ENCODE measurements around the gene ZNF280D.
"Not testable (repeated sequence)": the region's sequence is repeated elsewhere in the genome, so short reads cannot be mapped to it uniquely, and the experiment has no call there.

ZNF280D gene

DNA sequence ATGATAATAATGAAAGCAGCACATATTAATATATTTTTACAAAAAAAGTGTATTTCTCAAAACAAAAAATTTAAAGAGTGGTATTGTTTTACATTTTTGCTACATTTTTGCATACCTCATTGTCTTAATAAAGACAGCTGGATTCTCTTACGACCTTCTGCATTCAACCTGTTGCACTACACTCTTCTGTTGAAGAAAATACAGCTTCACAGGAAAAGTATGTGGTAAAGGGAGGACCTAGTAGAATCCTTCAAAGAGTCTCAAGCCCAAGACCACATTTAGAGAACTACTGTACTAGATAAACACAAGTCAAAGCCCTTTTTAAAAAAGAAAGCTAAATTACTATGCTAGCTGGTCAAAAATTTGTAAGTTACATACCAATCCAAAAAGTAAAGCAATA, 7.9 kb downstream of the ZNF280D start:
- Histone ChIP-seq H3K4me1 (ENCODE audit: control insufficient read depth, insufficient read depth, low read length) (peaks cover 7% of the 10 kb centered on the region), H3K4me3 (ENCODE audit: low read length) (no peak overlapping the region), H3K27me3 (ENCODE audit: control insufficient read depth, insufficient read depth, low read length) (no peaks in the 10 kb centered on the region), H3K36me3 (ENCODE audit: control insufficient read depth, insufficient read depth, low read length) (no peaks in the 10 kb centered on the region), H3K9me3 (ENCODE audit: control insufficient read depth, low read length) (no peaks in the 10 kb centered on the region), H3K9ac (ENCODE audit: low read length) (no peak overlapping the region)

GRCh38 chr15:56724232-56724631, 9.1 kb downstream of the ZNF280D start:
- H3K9me3 ChIP-seq (ENCODE audit: control insufficient read depth, low read length), result no peaks in the 10 kb centered on the region
- no peak overlapping the region for H3K4me3 ChIP-seq (ENCODE audit: low read length)
- H3K4me1 ChIP-seq (ENCODE audit: control insufficient read depth, insufficient read depth, low read length), result peaks cover 6% of the 10 kb centered on the region
- no peaks in the 10 kb centered on the region for H3K27me3 ChIP-seq (ENCODE audit: control insufficient read depth, insufficient read depth, low read length)
- H3K36me3 ChIP-seq (ENCODE audit: control insufficient read depth, insufficient read depth, low read length), result no peaks in the 10 kb centered on the region
- H3K9ac ChIP-seq (ENCODE audit: low read length), result no peak overlapping the region

- Histone ChIP-seq H3K9ac (ENCODE audit: low read length) (no peak overlapping the region), H3K27me3 (ENCODE audit: control insufficient read depth, insufficient read depth, low read length) (no peaks in the 10 kb centered on the region), H3K4me1 (ENCODE audit: control insufficient read depth, insufficient read depth, low read length) (peaks cover 6% of the 10 kb centered on the region), H3K36me3 (ENCODE audit: control insufficient read depth, insufficient read depth, low read length) (no peaks in the 10 kb centered on the region), H3K9me3 (ENCODE audit: control insufficient read depth, low read length) (no peaks in the 10 kb centered on the region), H3K4me3 (ENCODE audit: low read length) (no peak overlapping the region)
These were observed 9.5 kb downstream of the ZNF280D start for GRCh38 chr15:56723787-56724186.

DNA sequence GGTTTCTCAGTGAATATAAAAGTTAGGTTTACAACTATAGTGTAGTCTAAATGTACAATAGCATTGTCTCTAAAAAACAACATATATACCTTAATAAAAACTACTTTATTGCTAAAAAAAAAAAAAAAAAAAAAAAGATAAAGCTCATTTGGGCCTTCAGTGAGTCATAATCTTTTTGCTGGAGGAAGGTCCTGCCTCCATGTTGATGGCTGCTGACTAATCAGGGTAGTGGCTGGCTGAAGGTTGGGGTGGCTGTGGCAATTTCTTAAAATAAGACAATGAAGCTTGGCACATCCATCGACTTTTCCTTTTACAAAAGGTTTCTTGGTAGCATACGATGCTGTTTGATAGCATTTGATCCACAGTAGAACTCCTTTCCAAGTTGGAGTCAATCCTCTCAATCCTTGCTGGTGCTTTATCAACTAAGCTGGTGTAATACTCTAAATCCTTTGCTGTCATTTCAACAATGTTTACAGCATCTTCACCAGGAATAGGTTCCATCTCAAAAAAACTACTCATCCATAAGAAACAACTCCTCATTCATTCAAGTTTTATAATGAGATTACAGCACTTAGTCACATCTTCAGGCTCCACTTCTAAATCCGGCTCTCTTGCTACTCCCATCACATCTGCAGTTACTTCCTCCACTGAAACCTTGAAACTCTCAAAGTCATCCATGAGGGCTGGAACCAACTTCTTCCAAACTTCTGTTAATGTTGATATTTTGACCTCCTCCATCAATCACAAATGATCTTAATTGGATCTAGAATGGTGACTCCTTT, 13.3 kb downstream of the ZNF280D start:
- Histone ChIP-seq H3K9me3 (ENCODE audit: control insufficient read depth, low read length) (no peaks in the 10 kb centered on the region), H3K4me3 (ENCODE audit: low read length) (no peak overlapping the region), H3K27me3 (ENCODE audit: control insufficient read depth, insufficient read depth, low read length) (no peaks in the 10 kb centered on the region), H3K36me3 (ENCODE audit: control insufficient read depth, insufficient read depth, low read length) (no peaks in the 10 kb centered on the region), H3K4me1 (ENCODE audit: control insufficient read depth, insufficient read depth, low read length) (peaks cover 17% of the 10 kb centered on the region), H3K9ac (ENCODE audit: low read length) (no peak overlapping the region)

DNA sequence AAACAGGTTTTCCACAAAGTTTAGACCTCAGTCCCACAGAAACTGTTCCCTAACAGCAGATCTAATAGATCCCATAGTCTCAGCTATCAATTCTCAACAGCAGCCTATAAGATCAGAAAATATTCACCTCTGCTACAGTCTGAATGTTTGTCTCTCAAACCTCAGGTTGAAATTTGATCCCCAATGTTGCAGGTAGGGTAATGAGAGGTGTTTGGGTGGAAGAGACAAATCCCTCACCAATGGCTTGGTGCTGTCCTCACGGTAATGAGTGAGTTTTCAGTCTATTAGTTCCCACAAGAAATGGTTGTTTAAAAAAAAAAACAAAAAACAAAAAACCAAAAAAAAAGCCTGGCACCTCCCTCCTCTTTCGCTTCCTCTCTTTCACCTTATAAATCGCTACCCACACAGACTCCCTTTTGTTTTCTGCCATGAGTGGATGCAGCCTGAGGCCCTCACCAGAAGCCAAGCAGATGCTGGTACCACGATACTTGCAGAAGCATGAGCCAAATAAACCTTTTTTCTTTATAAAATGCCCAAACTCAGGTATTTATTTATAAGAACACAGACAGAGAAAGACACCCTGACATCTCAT, 14.2 kb downstream of the ZNF280D start:
- no peak overlapping the region for H3K9ac ChIP-seq (ENCODE audit: low read length)
- no peaks in the 10 kb centered on the region for H3K9me3 ChIP-seq (ENCODE audit: control insufficient read depth, low read length)
- no peak overlapping the region for H3K4me3 ChIP-seq (ENCODE audit: low read length)
- H3K4me1 ChIP-seq (ENCODE audit: control insufficient read depth, insufficient read depth, low read length), result peaks cover 17% of the 10 kb centered on the region
- no peaks in the 10 kb centered on the region for H3K27me3 ChIP-seq (ENCODE audit: control insufficient read depth, insufficient read depth, low read length)
- no peaks in the 10 kb centered on the region for H3K36me3 ChIP-seq (ENCODE audit: control insufficient read depth, insufficient read depth, low read length)

GRCh38 chr15:56718560-56718959, 14.7 kb downstream of the ZNF280D start:
- Histone ChIP-seq H3K9me3 (ENCODE audit: control insufficient read depth, low read length) (no peaks in the 10 kb centered on the region), H3K36me3 (ENCODE audit: control insufficient read depth, insufficient read depth, low read length) (no peaks in the 10 kb centered on the region), H3K4me1 (ENCODE audit: control insufficient read depth, insufficient read depth, low read length) (peaks cover 13% of the 10 kb centered on the region), H3K9ac (ENCODE audit: low read length) (no peak overlapping the region), H3K27me3 (ENCODE audit: control insufficient read depth, insufficient read depth, low read length) (no peaks in the 10 kb centered on the region), H3K4me3 (ENCODE audit: low read length) (no peak overlapping the region)

GRCh38 chr15:56716334-56716733, 17.0 kb downstream of the ZNF280D start:
- H3K4me1 ChIP-seq (ENCODE audit: control insufficient read depth, insufficient read depth, low read length), result peaks cover 11% of the 10 kb centered on the region
- no peaks in the 10 kb centered on the region for H3K36me3 ChIP-seq (ENCODE audit: control insufficient read depth, insufficient read depth, low read length)
- no peak overlapping the region for H3K9ac ChIP-seq (ENCODE audit: low read length)
- H3K4me3 ChIP-seq (ENCODE audit: low read length), result no peak overlapping the region
- no peaks in the 10 kb centered on the region for H3K9me3 ChIP-seq (ENCODE audit: control insufficient read depth, low read length)
- H3K27me3 ChIP-seq (ENCODE audit: control insufficient read depth, insufficient read depth, low read length), result no peaks in the 10 kb centered on the region

DNA sequence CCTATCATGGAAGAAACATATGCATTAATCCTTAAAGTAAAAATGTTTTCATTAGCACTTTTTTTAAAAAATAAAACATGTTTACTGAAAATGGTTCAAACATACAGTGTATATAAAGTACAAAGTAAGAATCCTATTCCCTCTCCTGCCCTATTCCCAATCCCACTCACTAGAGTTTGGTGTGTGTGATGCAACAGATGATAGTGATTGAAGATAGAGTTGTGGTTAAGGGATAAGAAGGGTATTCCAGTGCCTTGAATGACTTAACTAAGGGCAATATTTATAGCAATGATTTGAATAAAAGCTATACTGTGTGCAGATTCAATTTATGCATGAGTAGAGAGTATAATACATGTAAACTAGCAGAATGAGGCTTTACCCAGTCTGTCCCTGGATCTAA, 18.1 kb downstream of the ZNF280D start:
- H3K9ac ChIP-seq (ENCODE audit: low read length), result no peak overlapping the region
- H3K4me3 ChIP-seq (ENCODE audit: low read length), result no peak overlapping the region
- H3K27me3 ChIP-seq (ENCODE audit: control insufficient read depth, insufficient read depth, low read length), result no peaks in the 10 kb centered on the region
- peaks cover 11% of the 10 kb centered on the region for H3K4me1 ChIP-seq (ENCODE audit: control insufficient read depth, insufficient read depth, low read length)
- no peaks in the 10 kb centered on the region for H3K9me3 ChIP-seq (ENCODE audit: control insufficient read depth, low read length)
- H3K36me3 ChIP-seq (ENCODE audit: control insufficient read depth, insufficient read depth, low read length), result no peaks in the 10 kb centered on the region

DNA sequence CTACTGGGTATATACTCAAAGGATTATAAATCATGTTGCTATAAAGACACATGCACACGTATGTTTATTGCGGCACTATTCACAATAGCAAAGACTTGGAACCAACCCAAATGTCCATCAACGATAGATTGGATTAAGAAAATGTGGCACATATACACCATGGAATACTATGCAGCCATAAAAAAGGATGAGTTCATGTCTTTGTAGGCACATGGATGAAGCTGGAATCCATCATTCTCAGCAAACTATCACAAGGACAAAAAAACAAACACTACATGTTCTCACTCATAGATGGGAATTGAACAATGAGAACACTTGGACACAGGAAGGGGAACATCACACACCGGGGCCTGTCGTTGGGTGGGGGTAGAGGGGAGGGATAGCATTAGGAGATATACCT, 23.8 kb downstream of the ZNF280D start:
- not testable (repeated sequence) for H3K36me3 ChIP-seq (ENCODE audit: control insufficient read depth, insufficient read depth, low read length); H3K9ac ChIP-seq (ENCODE audit: low read length); H3K4me3 ChIP-seq (ENCODE audit: low read length); H3K27me3 ChIP-seq (ENCODE audit: control insufficient read depth, insufficient read depth, low read length); H3K4me1 ChIP-seq (ENCODE audit: control insufficient read depth, insufficient read depth, low read length); H3K9me3 ChIP-seq (ENCODE audit: control insufficient read depth, low read length)

- Histone ChIP-seq H3K9me3 (ENCODE audit: control insufficient read depth, low read length) (no peaks in the 10 kb centered on the region), H3K36me3 (ENCODE audit: control insufficient read depth, insufficient read depth, low read length) (peaks cover 11% of the 10 kb centered on the region)
These were observed 33.6 kb downstream of the ZNF280D start for GRCh38 chr15:56699743-56700142.

GRCh38 chr15:56698270-56698669, 35.0 kb downstream of the ZNF280D start:
- Histone ChIP-seq H3K36me3 (ENCODE audit: control insufficient read depth, insufficient read depth, low read length) (peaks cover 8% of the 10 kb centered on the region), H3K4me3 (ENCODE audit: low read length) (no peak overlapping the region), H3K9ac (ENCODE audit: low read length) (no peak overlapping the region), H3K4me1 (ENCODE audit: control insufficient read depth, insufficient read depth, low read length) (no peaks in the 10 kb centered on the region), H3K9me3 (ENCODE audit: control insufficient read depth, low read length) (no peaks in the 10 kb centered on the region), H3K27me3 (ENCODE audit: control insufficient read depth, insufficient read depth, low read length) (no peaks in the 10 kb centered on the region)

More at GRCh38 chr15:56699743-56700142, 33.6 kb downstream of the ZNF280D start:
- H3K4me3 ChIP-seq (ENCODE audit: low read length), result no peak overlapping the region
- no peaks in the 10 kb centered on the region for H3K27me3 ChIP-seq (ENCODE audit: control insufficient read depth, insufficient read depth, low read length)
- H3K4me1 ChIP-seq (ENCODE audit: control insufficient read depth, insufficient read depth, low read length), result no peaks in the 10 kb centered on the region
- H3K9ac ChIP-seq (ENCODE audit: low read length), result no peak overlapping the region

DNA sequence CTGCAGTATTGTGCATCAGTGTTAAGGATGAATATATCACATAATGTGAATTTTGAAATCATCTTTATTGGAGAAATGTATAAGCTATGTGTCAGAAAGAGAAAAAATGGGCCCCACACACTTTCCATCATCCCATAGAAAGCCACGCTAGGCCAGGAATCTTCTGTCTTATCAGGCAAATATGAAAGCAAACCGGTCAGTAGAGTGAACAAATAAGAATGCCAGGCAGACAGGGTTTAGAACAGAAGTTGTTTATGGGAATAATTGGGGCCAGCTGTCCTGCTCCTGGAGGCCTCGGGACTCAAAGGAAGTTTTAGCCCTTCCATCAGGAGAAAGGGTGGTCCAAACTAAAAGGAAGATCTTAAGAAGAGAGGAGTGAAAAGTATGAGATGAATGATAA, 39.5 kb downstream of the ZNF280D start:
- Histone ChIP-seq H3K4me3 (ENCODE audit: low read length) (no peak overlapping the region), H3K4me1 (ENCODE audit: control insufficient read depth, insufficient read depth, low read length) (no peaks in the 10 kb centered on the region), H3K9ac (ENCODE audit: low read length) (no peak overlapping the region), H3K27me3 (ENCODE audit: control insufficient read depth, insufficient read depth, low read length) (no peaks in the 10 kb centered on the region), H3K36me3 (ENCODE audit: control insufficient read depth, insufficient read depth, low read length) (no peaks in the 10 kb centered on the region), H3K9me3 (ENCODE audit: control insufficient read depth, low read length) (no peaks in the 10 kb centered on the region)

Data from mucosa of stomach (tissue), 1 donor.